Activated T-cell treated with anti-CD3 and anti-CD28 coated beads for 24 hours (primary cell): ENCODE results near the gene ACTR3.
A peak's percentile ranks its signal among the peaks of the same experiment; 100 is the strongest.

Experiments used
- DNase-seq: peaks from one replicate; pipeline ENCODE4 v3.0.0-alpha.2; 2020; ENCODE audit warnings: low read depth

ACTR3 gene

DNA sequence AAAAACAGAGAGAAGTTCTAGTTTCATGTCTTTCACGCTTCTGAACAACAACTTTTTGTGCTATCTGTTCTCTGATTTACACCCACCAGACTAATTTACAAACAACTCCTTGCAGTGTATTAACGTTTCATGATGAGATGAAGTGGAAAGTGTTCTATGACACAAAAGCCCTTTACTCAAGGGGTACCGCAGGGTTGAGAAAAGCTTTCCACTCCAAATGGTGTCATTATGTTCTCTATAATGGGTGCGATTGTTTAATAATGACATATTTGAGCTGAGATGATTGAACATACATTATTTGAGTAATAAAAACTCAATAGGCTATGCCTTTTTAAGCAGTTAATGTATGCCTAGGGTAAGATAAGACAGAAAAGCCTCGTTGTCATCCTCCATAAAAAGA, 76.3 kb downstream of the ACTR3 start:
- DNase-seq: no peak

DNA sequence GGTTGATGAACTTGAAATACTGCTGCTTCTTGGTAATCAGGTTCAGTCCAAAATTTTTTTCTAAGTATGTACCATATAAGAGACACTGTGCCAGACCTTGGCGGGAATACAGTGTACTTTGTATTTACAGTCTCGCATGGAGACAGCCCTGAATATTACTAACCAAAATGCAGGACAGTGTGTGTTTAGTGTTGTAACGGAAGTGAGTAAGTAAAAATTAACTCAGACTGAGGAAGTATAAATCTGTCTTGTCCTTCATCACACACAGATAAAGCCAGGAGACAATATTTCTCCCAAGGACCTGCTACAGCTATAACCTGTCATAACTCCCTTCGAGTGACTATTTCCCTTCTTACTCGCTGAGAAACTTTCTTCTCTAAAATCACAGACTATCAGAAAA, 76.9 kb downstream of the ACTR3 start:
- no peak for DNase-seq

DNA sequence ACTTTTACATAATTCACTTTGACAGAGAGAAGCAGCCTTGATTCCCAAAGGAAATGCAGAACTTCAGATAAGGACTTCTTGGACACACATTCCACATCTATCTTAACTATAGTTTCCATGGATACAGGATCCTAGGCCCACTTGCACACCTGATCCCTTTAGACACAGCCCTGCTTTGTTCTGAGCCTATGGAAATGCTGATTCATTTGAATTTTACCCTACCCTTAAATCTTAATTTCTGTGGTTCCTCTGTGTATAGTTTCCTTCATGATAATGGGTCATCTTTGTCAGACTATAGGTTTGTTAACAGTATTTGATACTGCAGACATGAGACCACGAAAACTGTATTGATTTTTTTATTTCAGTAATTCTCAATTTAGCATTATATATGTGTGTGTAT, 77.4 kb downstream of the ACTR3 start:
- DNase-seq: no peak

GRCh38 chr2:113972766-113973165, 82.9 kb downstream of the ACTR3 start:
- DNase-seq: no peak

- DNase-seq: no peak
Observed at GRCh38 chr2:113973810-113974209, 83.9 kb downstream of the ACTR3 start.

GRCh38 chr2:113974727-113975126, 84.8 kb downstream of the ACTR3 start:
- DNase-seq: no peak

GRCh38 chr2:113976277-113976928, 86.5 kb downstream of the ACTR3 start:
- no peak for DNase-seq

DNA sequence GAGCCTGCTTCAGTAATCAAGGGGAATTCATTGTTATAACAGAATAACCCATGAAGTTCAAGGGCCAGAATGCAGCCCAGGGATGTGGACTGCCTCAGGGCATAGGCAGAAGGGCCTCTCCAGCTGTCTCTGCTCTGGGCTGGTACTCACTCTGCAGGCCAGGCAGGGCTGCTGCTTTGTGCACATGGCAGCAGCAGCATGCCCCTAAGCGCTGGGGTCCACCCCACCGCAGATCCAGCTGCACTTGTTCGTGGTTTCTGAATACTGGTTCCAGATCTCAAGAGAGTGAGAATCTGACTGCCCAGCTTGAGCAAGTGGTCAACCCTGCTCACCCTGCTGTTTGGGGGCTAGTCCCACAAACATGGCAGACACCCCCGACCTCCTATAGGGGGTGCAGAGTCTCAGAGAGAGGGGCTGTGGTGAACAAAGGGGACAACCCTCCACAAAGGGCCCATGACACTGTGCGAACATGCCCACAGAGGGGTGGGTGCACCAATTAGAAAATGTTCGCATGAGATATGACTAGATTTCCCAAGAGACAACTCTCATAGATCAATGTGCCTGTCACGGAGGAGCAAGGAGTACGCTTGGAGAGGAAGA, 87.3 kb downstream of the ACTR3 start:
- no peak for DNase-seq

GRCh38 chr2:113977660-113978523, 88.0 kb downstream of the ACTR3 start:
- no peak for DNase-seq

GRCh38 chr2:113978524-113979190, 88.8 kb downstream of the ACTR3 start:
- no peak for DNase-seq

GRCh38 chr2:113979191-113980128, 89.6 kb downstream of the ACTR3 start:
- DNase-seq: peak; percentile 68

GRCh38 chr2:113980946-113981345, 91.1 kb downstream of the ACTR3 start:
- no peak for DNase-seq

- no peak for DNase-seq
Observed at GRCh38 chr2:113981404-113982134, 91.7 kb downstream of the ACTR3 start.

DNA sequence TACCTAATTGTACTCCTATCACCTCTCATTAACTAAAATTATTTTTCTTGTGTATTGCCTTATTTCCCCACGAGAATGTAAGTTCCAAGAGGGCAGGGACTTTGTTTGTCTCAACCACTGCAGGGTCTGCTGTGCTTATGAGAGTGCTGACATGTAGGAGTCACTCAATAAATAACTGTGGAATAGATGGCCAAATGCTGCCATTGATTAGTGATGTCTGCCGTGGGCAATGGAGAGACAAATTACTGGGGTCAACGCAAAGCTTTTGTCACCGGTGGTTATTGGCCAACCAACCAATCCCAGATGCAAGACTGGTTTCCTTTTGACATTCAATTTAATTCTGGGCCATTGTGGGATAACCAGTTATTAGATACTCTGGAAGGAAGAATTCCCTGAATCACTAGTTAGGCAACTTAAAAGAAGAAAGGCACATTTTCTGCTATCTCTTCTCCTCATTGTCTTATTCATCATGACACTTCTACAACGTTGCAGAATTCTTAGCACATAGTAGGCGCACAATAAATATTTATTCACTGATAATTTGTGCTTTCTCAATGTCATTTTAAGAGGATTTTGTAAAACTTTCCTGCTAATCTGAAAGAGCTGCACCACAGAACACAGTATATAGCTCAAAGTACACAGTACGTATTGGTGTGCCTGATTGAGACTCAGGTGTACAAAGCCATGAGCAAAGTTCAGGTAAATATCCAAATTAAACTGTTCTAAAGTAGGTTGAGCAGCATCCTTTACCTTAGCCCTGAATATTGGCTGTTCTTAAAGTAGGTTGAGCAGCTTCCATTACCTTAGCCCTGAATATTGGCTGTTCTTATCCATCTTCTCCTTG, 95.9 kb downstream of the ACTR3 start:
- DNase-seq: no peak

DNA sequence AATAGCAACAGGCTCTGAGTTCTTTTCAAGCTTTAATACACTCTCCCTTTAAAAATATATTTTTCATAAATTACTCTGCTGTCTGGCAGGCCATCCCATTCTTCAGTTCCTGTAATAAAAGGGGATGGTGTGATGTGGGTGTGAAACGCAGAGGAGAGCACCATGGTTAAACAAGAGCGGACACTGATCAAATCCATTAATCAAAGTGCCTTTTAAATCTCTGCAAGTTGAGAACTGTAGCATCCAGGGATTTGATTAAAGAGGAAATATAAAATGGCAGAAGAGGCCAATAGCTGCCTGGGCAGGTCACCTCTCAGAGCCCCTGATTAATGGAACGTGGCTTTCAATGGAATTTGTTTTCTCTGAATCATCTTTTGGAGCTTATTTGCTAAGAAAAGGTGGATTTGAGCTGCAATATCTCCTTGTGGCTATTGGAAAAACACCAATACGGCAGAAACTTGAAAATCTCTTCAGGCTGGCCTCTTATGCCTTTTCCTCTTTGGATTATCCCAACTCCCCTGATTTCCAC, 96.9 kb downstream of the ACTR3 start:
- no peak for DNase-seq

DNA sequence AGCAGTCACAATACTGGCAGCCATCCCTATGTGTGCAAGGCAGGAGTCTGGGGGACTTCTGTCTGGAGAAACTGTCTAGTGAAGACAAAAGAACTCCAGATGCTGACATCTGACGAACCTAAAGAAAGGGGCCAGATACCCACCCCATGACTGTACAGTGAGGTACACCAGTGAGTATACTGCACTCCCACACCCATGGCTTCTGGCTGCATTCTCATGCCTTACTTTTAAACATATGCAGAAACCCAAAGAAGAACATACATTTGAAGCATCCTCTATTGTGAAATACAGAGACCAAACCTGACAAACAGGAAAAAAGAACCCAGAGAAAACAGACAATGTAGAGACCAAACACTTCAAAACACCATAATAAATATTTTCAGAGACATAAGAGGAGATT, 102.2 kb downstream of the ACTR3 start:
- DNase-seq: no peak

DNA sequence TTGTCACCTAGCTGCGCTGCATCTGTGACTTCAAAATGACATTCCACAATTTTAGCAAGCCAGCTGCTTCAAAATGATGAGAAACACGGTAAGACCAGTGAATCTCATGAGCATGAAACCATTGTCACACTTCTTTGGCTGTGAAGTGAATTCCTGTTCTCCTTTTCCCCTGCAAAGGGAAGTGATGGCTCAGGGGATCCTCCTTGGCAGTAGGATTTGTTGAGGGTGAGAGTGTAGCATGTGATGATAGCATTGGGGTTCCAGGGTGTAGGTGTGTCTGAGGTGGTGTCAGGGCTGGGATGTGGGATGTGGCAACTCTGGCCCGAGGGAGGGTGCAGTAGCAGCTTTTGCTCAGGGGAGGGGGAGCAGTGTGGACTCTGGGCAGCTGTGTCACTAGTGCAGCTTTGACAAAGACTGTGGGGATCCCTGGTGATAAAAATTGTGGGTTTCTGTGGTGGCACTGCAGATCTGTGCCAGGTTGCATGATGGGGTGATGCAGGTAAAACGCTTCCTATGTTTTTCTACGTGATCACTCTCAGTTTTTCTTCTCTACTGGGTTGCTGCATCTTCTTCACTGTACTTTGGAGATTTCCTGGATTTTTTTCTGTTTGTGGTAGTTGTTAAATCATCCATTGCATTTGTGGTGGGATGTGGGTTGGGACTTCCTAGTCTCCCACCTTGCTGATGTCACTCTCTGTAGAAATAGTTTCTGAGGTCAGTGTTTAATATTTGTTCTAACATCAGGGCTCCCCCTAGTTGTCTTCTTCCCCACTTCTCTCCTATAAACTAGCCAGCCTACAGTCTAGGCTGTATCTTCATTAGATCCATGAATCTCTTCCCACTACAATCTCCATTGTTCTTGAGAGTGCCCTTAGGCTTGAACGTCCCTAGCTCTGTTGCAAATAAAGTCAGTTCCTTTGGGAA, 107.0 kb downstream of the ACTR3 start:
- no peak for DNase-seq

- DNase-seq: no peak
Observed at GRCh38 chr2:114001152-114001551, 111.3 kb downstream of the ACTR3 start.
